Renal cortical epithelial cell (primary cell): ENCODE results near the gene NBEA. TPM values are rescaled to one million over a fixed set of nuclear protein-coding genes. Genes with fewer than 3 reads are reported as not detected.

Source experiments
- DNase-seq: peaks from one replicate; pipeline ENCODE4 v3.0.0-alpha.2; 2011; ENCODE audit warnings: low read depth
- total RNA-seq: library from RNA; depleted of rRNA; stranded (reverse); fragments of >200 nt; gene quantifications from 2 replicates; pipeline ENCODE4 v1.2.3, GENCODE V29; 2014

Gene NBEA
- total RNA-seq, 1 donor from 2014 or later = 31.2 TPM

DNA sequence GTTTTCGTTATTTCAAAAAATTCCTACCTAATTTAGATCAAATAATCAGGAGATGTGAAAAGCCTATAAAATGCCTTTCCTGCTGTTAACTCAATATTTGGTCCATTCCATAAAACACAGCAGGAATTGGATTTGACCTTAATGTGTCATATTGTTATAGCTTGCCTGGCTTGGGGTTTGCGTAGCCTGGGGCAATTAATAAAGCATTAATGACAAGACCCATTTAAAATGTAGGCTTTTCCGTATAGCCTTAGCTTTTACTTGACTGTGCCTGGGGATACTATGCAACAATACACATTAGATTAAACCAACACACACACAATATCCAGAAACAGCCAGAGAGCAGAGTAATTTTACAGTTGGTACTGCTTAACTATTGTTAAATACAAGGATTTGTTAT, 651.6 kb downstream of the NBEA start:
- no peak for DNase-seq

DNA sequence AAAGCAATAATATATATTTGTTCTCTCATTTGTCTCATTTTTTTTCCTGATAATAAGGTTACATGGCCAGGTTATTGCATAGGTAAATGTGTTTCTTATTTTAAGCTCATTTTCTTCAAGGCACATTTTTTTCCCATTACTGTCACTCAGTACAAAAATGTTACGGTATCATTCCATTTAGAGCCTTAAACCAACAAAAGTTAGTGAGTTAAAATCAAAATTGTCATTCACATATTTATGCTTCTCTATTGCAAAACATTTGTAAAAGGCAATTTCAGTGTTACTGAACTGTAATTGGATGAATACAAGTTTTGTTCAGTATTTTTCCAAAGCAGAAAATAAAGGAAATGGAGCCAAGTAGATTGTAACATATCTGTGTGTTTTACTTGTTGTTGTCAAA, 652.0 kb downstream of the NBEA start:
- DNase-seq = no peak

DNA sequence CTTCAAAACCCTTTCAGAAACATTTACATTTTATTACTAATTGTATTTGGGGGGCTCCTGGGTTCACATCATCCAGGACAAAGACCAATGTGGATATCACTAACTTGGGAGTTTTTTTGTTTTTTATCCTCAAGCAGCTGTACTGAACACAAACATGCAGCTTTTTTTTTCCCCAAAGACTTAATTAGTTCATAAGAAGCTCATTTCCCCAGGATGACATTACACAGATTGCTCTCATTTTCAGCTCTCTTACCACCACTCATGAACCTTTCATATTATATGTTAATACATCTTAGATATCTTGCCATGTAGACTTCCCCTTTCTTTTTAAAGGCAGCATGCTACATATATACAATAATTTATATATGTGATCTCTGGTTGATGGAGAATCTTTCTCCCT, 653.1 kb downstream of the NBEA start:
- no peak for DNase-seq

DNA sequence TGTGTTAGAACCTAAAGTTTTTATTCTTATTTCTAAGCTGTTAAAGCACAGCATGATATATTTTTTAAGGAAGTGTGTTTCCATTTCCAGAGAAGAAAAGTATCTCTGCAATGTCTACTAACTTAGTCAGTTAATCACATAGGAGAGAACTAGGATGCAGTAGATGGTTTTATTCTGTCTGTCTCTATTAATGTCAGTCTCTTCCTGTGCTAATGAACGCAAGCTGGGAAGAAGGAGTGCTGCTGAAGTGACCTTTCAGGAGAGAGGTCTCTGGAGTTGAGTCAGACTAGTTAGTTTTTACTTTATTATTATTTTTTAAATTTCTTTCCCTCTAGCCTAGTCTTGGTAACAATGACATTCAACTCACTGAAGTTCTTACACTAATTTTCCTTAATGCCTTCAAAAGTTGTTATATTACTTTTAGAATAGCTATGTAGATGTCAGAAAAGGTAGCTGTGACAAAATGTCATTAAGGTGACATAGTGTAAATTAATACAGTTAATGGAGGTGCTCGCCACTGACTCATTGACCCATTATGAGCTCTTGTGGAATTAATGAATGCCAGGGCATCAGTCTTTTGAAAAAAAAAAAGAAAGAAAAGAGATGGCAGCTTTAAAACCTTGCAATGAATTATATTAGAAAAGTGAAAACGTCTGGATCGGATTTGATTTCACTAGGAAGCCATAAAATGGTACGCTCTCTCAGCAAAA, 654.4 kb downstream of the NBEA start:
- peak; percentile 20 for DNase-seq

DNA sequence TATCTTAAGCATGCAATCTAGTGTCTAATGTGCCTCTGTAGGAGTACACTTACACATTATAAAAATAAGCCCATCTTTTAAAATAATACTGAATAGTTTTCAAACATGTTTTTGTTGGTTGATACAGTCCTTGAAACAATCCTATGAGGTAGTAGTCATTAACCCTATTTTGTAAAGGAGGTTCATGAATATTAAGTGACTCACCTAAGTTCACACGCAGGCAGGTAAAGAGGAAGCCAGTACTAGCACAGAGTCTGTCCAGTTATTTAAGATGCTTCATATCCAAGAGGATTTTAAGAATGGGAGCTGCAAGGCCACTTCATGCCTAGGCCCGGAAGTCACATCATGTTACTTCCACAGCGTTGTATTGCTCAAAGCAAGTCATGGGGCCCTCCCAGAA, 655.4 kb downstream of the NBEA start:
- no peak for DNase-seq

DNA sequence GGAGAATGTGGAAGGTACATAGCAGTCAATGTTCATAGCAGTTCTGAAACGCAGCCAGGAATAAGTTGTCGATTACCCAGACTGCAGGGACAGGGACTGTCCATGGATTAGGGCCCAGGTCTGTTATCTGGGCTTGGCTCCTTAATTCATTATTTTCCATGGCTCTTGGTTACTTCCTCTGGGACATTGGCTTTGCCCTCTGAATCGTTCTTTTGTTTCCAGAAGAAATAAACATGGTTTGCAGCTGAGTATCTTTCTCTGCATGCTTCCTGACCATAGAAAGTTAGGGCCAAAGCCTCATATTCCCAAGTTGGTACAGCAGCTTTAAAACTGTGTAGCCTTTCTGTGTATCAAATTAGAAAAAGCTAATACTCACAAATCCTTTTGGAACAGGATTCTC, 656.2 kb downstream of the NBEA start:
- DNase-seq = no peak

DNA sequence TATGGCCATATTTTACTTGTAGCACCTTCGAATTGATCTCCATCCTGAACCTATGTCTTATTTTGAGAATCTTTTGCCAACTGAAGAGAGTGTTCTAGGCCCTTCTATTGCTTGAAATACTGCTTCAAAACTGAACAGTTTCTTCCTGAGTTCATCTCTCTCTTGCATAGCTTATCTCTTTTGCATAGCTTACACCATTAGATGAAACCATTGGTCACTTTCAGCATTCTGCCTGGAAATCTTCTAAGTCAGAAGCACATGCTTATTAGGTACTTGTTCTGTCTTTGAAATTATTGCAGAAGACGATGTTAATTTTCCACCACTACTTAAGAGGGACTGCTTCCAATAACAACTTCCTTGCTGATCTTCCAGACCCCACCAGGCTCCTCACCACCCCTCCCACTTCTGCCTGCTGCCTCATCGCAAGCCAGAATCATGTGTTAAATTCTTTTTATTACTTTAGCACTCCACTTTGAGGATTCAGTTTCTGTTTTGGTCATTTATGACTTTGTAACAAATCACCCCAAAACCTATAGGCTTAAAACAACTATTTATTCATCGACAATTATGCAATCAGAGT, 656.8 kb downstream of the NBEA start:
- DNase-seq = no peak

DNA sequence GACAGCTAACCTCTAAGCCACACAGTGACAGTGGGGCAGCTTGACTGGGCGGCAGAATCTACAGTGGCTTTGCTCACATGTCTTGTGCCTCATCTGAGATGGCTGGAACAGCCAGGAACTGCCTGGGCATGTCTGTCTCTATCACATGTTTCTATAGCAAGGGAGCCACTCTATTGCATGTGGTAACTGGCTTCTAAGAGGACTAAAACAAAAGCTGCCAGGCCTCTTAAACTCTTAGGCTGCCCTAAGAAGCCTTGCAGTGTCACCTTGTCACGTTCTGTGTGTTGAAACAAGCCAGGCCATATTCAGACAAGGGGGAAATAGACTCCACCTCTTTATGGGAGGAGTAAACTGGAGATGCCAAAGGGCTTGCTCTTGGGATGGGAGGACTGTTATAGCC, 657.3 kb downstream of the NBEA start:
- DNase-seq = no peak

DNA sequence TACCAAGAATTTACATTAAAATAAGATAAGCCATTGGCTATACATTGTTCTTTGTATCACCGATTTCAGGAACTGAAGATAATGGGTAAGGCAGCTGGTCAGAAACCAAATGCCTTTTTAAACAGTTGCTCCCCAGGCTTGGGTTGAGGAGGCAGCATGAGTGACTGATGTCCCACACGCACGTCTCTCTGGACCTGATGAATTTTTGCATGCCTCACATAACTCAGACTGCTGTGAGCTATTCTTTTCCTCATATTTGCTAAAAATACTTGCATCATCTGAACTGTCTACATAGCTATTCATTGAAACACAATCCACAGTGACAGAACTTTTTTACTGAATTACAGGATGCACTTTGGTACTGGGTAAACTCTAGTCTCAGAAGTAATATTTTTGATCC, 658.1 kb downstream of the NBEA start:
- no peak for DNase-seq

DNA sequence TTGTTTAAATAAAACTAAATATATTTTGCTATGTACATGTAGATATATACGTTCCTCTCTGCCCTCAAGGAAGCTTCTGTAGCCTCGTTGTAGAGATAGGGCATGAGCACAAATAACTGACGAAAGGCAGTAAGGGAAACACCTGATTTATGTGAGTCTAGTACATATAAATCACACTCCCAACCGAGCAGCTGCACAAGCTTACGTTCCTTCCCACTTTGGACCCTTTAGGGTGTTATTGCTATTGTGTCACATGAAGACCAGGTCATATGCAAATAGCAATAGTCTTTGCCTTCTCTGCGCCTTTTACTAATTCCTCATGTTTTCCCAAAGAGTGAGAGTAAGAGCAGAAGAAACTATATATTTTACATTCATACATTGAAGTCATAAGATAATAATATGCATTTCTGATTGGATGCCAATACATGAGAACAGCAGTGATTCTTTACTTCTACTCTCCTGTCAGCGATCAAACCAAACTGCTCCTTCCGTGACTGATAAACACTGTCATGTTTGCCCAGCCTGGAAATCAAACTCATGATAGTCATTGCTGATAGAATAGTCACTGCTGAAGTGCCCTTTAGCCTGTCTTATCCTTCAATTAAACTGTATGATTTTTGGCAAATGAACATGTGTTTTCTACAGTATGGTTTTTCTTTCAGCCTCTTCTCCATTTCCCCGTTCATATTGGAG, 661.7 kb downstream of the NBEA start:
- DNase-seq = no peak

DNA sequence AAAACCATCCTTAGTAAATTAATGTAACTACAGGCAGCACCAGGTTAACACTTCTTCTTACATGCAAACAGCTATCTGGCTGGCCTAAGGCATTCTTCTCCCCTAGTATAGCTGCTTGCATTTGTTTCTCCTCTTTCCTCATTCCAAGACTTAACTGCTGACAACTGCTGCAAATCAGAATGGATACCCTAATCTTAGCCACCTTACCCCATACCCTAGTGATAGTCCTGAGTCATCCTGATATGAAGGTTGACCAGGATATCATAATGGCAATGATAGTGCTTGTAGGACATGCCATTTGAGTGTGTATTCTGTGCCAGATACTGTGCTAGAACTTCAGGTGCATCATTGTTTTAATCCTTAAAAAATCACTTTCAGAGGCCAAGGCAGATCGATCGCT, 672.6 kb downstream of the NBEA start:
- DNase-seq = no peak

DNA sequence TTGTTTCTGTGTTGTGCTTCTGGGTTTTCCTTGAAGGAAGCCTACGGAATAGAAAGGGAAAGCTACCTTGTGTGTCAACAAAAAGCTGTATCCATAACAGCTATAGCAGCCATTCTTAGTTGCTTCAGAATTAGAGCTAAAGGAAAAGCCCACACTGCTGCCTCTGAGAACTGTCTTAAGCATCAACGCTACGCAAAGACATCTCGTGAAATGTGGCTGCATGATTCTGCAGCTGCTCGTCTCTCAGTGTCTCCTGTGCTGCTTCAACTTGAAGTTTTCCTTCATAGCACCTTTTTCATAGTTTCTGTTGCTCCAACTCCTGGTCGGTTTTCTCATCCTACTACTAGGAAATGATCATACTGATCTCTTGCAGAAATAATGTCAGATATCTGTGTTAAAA, 675.4 kb downstream of the NBEA start:
- DNase-seq = no peak

DNA sequence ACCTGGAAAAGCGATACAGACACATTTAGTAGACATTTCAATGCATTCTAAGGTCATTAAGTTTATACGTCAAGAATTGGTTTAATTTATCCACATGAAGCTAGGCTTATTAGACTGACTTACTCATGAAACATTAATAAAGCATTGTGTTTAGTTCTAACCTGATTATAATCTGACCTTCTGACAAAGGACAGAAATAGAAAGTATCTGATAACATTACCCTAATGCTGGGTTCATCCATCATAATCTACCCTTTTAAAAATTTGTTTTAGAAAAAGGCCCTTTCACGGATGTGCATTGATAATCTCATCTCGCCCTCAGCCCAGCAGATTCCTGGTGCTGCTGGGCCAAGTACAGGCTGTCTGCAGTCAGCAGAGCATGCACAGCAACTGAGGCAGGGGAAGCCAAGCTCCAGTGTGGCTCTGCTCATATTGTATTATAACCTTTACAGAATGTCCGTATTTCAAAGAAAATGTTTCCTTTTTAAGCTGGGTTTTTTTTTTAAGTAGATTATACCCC, 676.6 kb downstream of the NBEA start:
- DNase-seq = no peak

DNA sequence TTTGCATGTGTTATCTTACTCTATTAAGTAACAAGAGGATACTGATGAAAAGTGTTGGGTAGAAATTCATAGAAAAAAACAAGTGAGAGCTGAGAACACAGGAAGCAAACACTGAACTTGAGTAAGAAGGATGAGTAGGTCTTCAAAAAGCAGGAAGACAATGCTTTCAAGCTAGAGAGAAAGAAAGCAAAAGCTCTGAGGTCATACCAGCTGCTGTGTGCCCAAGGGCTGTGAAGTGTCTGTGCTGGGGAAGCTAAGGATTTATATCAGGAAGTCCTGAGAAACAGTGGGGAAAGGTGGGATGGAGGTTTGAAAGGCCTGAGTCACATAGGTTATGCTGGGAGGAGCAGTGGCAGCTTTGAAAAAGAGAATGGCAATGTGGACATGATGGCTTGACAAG, 679.9 kb downstream of the NBEA start:
- DNase-seq = peak; percentile 38

DNA sequence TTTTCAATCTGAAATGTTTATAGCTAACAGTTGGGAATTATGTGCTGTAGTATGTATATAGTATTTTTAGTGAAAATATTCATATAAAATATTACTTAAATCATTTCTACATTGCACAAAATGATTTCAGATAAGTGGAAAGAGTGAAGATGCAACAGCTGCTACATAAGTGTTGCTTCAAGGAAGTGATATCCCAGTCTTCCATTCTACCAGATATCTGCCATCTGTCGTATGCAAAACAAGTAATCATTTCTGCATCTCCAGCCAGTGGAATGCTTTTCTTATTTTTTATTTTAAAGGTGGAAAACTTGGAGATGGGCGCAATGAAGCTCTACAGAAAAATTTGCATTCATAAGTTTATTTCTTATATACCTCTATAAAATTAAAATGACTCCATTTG, 687.0 kb downstream of the NBEA start:
- no peak for DNase-seq

DNA sequence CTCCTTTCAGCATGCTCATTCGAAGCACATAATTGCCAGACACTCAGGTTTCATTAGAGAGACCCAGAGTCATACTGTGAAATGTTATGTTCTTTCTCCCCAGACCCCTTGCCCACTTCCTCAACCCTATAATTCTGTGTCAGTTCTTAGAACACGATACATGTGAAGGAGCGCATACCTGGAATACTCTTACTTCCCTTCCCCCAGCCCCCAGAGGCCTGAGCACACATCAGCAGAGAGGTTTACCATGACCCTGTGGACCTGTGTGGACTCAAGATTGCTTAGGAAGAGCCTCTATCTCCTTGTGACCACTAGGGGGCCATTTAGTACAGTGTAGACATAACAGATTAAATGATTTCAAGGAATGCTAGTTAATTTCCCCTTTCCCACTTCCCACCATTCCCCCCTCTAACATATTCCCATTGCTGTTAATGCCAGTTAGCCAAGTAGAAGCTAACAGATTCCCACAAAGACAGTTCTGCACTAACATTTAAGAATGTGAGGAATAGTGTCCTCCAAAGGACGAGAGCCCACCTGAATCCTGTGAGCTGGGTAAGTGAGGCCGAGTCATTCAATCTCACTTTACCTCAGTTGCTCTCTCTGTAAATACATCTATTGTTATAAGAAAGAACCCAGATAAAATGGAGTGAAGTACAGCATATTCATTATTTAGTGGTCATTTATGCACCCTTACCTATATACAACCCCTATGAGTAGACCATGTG, 688.6 kb downstream of the NBEA start:
- peak; percentile 66 for DNase-seq

DNA sequence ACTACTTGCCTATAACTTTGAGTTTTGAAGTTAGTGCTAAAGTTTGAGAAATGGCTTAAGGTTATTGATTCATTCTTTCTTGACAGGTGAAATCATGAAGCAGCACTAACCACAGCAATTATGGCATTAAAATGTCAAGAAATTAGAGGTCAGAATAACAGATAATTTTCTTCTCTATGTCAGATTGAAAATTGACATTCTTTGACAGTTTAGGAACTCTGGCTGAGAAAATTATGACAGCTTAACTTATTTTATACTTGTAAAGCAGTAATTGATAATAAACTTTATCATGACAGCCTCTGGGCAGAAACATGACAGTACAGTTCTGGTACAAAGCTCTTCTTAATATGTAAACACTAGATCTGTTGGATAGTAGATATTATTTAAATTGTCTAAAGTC, 689.6 kb downstream of the NBEA start:
- DNase-seq = no peak

DNA sequence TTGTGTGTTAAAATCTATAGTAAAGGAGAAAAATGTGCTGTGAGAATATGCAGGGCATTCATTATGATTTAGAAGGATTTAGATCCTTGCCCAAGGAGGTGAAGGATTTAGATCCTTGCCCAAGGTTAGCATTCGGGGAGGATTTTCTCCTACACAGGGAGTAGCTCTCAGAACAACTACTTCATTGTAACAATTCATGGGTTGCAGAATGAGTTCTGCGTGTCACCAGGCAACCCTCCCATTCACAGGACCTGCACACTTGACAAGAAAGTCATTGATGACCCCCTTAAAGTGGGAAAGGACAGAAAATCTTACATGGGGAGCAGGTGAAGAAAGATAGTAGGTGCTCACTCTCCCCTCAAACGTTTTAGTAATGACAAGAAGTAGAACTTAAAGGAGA, 701.6 kb downstream of the NBEA start:
- no peak for DNase-seq

DNA sequence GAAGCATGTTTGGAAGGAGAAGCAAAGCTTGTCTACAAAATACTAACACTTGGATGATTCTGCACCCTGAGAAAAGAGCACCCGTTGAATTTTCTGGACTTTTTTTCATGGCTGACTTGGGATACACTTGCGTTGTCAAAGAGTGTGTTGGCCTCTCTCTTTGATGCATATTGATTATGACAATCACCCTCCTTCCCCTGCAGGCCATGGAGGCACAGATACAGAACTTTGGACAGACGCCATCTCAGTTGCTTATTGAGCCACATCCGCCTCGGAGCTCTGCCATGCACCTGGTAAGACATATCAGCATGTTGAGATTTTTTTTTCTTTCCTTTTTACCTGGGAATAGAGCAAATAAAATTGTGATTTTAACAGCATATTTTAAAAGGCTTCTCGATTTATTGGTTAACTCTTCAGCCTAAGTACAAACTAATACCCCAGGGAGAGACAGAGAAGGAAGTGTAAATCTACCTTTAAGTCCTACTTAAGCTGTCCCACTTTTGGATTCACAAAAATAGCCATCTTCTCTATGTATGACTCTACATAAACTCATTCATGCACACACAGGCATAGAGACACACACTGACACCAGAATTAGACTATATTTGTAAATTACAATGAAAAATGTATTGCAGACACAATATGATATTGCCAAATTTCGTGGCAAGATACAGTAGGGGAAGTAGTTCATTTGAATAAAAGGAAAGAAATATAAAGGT, 704.1 kb downstream of the NBEA start:
- DNase-seq = no peak

DNA sequence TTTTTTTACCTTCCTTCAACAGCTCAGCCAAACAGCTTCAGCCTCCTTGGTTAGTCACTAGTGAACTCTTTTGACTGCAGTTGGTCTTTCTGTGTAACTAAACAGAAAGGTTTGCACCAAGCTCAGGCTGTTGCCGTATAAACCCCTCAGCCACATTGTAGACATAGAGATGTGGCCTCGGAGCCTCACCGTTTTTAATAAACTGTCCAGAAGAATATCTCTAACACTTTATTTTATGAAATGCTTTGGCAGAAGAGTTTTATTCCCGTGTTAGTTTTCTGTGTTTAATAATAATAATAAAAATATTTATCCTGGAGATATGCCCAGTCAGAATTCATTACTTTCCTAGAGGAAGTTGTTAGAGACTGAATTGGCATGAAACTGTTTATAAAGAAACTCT, 706.1 kb downstream of the NBEA start:
- DNase-seq = no peak

DNA sequence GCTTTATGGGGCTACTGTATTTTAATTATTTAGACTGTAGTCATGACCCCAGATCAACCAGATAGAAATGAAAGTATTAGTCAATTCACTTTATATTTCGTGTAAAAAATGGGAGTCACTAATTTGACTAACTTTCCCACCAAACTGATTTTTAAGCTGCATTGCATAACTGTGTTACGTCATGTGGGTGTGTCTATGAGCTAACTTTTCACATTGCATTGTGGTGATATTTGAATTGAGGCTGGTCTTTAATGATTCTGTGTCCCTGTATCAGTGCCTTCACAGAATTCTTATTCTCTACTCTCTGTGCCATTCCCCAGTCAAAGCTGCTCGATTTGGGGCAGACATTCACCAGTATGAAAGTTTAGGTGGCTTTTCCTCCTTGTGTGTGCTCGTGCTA, 707.1 kb downstream of the NBEA start:
- peak; percentile 10 for DNase-seq

DNA sequence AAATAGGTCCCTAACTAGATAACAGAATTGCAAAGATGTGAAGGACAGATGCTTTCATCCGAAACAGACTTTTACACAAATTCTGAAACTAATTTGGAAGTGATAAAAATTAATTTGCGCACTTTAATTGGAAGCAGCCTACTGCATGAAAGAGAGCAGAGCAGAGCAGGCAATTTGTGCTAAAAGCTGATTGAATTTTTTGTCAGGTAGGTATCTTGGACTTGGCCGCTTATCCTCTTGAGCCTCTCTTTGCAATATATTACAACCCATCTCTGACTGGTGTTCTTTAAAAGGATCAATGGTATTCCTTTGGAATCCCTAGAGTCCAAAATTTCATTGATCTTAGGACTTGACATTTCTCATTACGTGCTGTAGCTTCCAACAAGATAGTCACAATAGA, 717.7 kb downstream of the NBEA start:
- no peak for DNase-seq
